ENCODE data around the gene PRICKLE2. TPM values are rescaled to one million over a fixed set of nuclear protein-coding genes. Genes with fewer than 3 reads are reported as not detected.
A peak's percentile ranks its signal among the peaks of the same experiment; 100 is the strongest.

The PRICKLE2 gene
- total RNA-seq, 4 donors from 2014 or later, result 3.4 to 29.2 (median 12.6) TPM

DNA sequence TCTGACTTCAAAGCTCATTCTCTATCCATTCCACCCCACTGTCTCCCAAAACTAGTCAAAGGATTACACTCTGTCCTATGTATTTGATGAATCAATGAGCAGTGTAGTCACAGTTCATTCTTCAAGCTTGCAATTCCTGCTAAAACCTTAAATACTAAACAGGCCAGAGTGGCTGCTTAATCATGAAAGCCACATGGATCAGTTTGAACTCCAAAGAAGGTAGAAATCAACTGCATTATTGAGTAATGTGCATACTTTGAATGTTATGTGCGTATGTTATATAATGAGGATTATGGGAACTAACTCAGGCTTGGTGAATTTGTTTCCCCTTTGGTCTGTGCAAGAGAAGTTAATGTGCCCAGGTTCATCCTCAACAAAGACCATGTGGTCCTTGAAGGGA lies 45.4 kb downstream of the PRICKLE2 start:
- Histone ChIP-seq H3K4me1 (peaks cover 0 to 20% (median 7%) of the 10 kb centered on the region in 3 donors), H3K4me3 (no peak overlapping the region), H3K9me3 (no peaks in the 10 kb centered on the region), H3K36me3 (no peaks in the 10 kb centered on the region), H3K27ac (no peak overlapping the region), H3K27me3 (no peaks in the 10 kb centered on the region)
- TF ChIP-seq CTCF (IDR thresholded peaks at IDR 0.05), result no peak
- no peak for TF ChIP-seq POLR2A (IDR thresholded peaks at IDR 0.05)
- no peak for DNase-seq
- intact Hi-C loops (cut with DNase I), result no loop called here
- WGBS, 2 donors, result 93 to 95% methylated on average over 1 of the region's 1 CpG

DNA sequence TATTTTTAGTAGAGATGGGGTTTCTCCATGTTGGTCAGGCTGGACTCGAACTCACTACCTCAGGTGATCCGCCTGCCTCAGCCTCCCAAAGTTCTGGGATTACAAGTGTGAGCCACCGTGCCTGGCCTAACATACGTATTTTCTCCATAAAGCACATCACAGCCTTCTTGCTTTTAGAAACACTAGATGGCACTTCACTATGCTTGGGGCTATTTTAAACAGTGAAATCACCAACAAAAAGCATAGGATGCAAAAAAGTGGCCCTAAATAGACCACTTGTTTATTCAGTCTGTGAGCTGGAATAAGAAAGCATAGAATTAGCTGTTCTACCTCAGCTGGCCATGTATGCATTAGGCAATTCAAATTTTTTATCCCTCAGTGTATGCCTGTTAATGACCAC lies 46.0 kb downstream of the PRICKLE2 start:
- TF ChIP-seq POLR2A (IDR thresholded peaks at IDR 0.05), result no peak
- TF ChIP-seq CTCF (IDR thresholded peaks at IDR 0.05), result no peak

GRCh38 chr3:64178419-64178818 lies 46.8 kb downstream of the PRICKLE2 start:
- H3K27ac ChIP-seq, result no peak overlapping the region
- H3K9me3 ChIP-seq, result no peaks in the 10 kb centered on the region
- WGBS, 2 donors, result 61 to 77% methylated on average over 2 of the region's 2 CpGs
- DNase-seq, result no peak
- H3K4me3 ChIP-seq, result no peak overlapping the region
- H3K27me3 ChIP-seq, result no peaks in the 10 kb centered on the region
- peaks cover 0 to 12% (median 0%) of the 10 kb centered on the region in 3 donors for H3K4me1 ChIP-seq
- no peaks in the 10 kb centered on the region for H3K36me3 ChIP-seq
- TF ChIP-seq CTCF (IDR thresholded peaks at IDR 0.05) (no peak), POLR2A (IDR thresholded peaks at IDR 0.05) (no peak)
- intact Hi-C loops (cut with DNase I), result no loop called here

More for the DNA sequence above, 46.0 kb downstream of the PRICKLE2 start:
- Histone ChIP-seq H3K27me3 (no peaks in the 10 kb centered on the region), H3K4me1 (peaks cover 0 to 14% (median 1%) of the 10 kb centered on the region in 3 donors), H3K4me3 (no peak overlapping the region), H3K27ac (no peak overlapping the region), H3K9me3 (no peaks in the 10 kb centered on the region), H3K36me3 (no peaks in the 10 kb centered on the region)
- no peak for DNase-seq
- intact Hi-C loops (cut with DNase I), result no loop called here
- 89 to 96% methylated on average over 4 of the region's 4 CpGs for WGBS, 2 donors

GRCh38 chr3:64176461-64176996 lies 48.7 kb downstream of the PRICKLE2 start:
- Histone ChIP-seq H3K4me3 (no peak overlapping the region), H3K9me3 (no peaks in the 10 kb centered on the region), H3K4me1 (peaks cover 0 to 12% (median 0%) of the 10 kb centered on the region in 3 donors), H3K36me3 (no peaks in the 10 kb centered on the region), H3K27me3 (no peaks in the 10 kb centered on the region), H3K27ac (peak overlapping the region in 1 of 4 donors; percentile 4)
- WGBS, 2 donors, result 45 to 58% methylated on average over 4 of the region's 4 CpGs
- DNase-seq, result no peak
- intact Hi-C loops (cut with DNase I), result no loop called here
- TF ChIP-seq POLR2A (IDR thresholded peaks at IDR 0.05) (no peak), CTCF (IDR thresholded peaks at IDR 0.05) (no peak)

- Histone ChIP-seq H3K27ac (no peak overlapping the region), H3K4me1 (peaks cover 0 to 19% (median 3%) of the 10 kb centered on the region in 3 donors), H3K9me3 (no peaks in the 10 kb centered on the region), H3K4me3 (no peak overlapping the region), H3K36me3 (no peaks in the 10 kb centered on the region), H3K27me3 (no peaks in the 10 kb centered on the region)
- 72 to 82% methylated on average over 6 of the region's 6 CpGs for WGBS, 2 donors
- no peak for TF ChIP-seq POLR2A (IDR thresholded peaks at IDR 0.05)
- TF ChIP-seq CTCF (IDR thresholded peaks at IDR 0.05), result no peak
- intact Hi-C loops (cut with DNase I), result no loop called here
- no peak for DNase-seq
Measured at GRCh38 chr3:64174328-64174727, 50.9 kb downstream of the PRICKLE2 start.
